ENCODE results near the gene PCDHGB4.
"Not testable (repeated sequence)": the region's sequence is repeated elsewhere in the genome, so short reads cannot be mapped to it uniquely, and the experiment has no call there.

The PCDHGB4 gene

DNA sequence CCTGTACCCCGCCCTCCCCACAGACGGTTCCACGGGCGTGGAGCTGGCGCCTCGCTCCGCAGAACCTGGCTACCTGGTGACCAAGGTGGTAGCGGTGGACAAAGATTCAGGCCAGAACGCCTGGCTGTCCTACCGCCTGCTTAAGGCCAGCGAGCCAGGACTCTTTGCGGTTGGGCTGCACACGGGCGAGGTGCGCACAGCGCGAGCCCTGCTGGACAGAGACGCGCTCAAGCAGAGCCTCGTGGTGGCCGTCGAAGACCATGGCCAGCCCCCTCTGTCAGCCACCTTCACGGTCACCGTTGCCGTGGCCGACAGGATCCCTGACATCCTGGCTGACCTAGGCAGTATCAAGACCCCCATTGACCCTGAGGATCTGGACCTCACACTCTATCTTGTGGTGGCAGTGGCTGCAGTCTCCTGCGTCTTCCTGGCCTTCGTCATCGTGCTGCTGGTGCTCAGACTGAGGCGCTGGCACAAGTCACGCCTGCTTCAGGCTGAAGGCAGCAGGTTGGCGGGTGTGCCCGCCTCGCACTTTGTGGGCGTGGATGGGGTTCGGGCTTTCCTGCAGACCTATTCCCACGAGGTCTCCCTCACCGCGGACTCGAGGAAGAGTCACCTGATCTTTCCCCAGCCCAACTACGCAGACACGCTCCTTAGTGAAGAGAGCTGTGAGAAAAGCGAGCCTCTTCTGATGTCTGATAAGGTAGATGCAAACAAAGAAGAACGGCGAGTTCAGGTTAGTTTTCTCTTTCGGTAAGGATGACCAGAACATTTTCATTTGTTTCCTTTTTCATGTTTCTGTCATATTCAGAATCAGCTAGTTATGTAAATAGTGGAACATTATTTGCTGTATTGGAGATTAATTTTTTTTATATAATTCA lies 21.2 kb upstream of the PCDHGB4 start:
- DNase-seq (ENCODE audit: low read depth in 2 of 3, low spot score in 1 of 3) = no peak

DNA sequence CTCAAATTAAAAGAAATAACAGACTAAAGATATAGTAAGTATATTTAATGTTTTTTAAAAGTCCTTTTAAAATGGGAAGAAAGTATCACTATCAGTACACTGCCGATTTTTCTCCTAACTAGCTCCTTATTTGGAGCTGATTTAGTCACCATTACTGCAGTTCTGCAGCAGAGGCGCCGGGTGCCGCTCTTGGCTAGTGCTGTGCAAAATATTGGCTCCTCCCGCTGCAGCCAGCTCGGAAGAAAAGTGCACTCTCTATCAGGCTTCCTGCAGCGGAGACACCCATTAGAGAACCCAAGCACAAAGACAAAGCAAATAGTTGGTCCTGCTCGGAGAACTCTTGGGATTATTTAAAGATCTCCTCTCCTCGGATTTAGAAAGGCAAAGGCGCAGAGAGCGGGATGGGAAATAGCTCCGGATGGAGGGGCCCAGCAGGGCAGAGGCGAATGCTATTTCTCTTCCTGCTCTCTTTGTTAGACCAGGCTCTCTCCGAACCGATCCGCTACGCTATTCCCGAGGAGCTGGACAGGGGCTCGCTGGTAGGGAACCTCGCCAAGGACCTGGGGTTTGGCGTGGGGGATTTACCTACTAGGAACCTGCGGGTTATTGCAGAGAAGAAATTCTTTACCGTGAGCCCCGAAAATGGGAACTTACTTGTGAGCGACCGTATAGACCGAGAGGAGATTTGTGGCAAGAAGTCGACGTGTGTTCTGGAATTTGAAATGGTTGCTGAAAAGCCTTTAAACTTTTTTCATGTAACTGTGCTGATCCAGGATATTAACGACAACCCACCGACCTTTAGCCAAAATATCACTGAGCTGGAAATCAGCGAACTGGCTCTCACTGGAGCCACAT lies 17.3 kb upstream of the PCDHGB4 start, which contains the start of gene PCDHGB3:
TSS of gene PCDHGB3 (plus strand) at position 249 of the 855 bp plus-strand sequence. CDS start at position 402, 153 bp downstream.
- peak in 1 of 3 donors; percentile 12 for DNase-seq (ENCODE audit: low read depth in 2 of 3, low spot score in 1 of 3)

DNA sequence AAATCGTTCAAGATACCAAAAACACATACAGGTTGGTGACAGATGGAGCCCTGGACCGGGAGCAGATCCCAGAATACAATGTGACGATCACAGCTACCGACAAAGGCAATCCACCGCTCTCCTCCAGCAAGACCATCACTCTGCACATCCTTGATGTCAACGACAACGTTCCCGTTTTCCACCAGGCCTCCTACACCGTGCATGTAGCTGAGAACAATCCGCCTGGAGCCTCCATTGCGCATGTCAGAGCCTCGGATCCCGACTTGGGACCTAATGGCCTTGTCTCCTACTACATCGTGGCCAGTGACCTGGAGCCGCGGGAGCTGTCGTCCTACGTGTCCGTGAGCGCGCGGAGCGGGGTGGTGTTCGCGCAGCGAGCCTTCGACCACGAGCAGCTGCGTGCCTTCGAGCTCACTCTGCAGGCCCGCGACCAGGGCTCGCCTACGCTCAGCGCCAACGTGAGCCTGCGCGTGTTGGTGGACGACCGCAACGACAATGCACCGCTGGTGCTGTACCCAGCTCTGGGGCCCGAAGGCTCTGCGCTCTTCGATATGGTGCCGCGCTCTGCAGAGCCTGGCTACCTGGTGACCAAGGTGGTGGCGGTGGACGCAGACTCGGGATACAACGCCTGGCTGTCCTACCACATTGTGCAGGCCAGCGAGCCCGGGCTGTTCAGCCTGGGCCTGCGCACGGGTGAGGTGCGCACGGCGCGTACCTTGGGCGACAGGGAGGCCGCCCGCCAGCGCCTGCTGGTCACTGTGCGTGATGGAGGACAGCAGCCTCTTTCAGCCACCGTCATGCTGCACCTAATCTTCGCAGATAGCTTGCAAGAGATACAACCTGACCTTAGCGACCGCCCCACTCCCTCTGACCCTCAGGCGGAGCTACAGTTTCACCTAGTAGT lies 15.7 kb upstream of the PCDHGB4 start:
- DNase-seq (ENCODE audit: low read depth in 2 of 3, low spot score in 1 of 3) = no peak

DNA sequence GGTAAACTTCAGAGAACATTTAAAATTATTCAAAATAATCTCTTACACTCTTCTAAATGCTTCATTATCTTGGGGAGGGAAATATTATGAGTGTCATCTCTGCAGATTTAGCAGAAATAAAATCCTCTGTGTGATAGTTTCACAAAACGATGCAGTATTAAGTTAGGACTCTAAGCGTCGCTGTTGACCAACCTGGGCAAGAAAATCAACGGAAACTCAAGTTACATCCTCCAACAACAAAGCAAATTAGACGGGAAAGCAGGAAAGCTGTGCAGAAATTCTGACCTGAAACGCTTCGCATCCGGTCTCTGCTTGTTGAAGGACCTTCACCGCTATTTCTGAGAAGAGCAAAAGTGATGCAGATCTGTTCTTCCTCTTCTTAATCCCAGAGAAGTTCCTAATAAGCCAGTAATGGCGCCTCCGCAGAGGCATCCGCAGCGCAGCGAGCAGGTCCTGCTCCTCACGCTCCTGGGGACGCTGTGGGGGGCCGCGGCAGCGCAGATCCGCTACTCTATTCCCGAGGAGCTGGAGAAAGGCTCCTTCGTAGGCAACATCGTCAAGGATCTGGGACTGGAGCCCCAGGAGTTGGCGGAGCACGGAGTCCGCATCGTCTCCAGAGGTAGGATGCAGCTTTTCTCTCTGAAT lies 13.7 kb upstream of the PCDHGB4 start, which contains the start of gene PCDHGA6:
TSS of gene PCDHGA6 (plus strand) at position 219 of the 645 bp plus-strand sequence. CDS start at position 412, 193 bp downstream.
- no peak for DNase-seq (ENCODE audit: low read depth in 2 of 3, low spot score in 1 of 3)

DNA sequence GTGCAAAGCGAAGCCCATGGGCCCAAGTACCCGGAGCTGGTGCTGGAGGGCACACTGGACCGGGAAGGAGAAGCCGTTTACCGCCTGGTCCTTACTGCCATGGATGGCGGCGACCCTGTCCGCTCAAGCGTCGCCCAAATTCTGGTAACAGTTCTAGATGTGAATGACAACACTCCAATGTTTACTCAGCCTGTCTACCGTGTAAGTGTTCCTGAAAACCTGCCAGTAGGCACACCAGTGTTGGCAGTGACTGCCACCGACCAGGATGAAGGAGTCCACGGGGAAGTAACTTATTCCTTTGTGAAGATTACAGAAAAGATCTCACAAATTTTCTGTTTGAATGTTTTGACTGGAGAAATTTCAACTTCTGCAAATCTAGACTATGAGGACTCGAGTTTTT lies 12.9 kb upstream of the PCDHGB4 start:
- no peak for DNase-seq (ENCODE audit: low read depth in 2 of 3, low spot score in 1 of 3)

DNA sequence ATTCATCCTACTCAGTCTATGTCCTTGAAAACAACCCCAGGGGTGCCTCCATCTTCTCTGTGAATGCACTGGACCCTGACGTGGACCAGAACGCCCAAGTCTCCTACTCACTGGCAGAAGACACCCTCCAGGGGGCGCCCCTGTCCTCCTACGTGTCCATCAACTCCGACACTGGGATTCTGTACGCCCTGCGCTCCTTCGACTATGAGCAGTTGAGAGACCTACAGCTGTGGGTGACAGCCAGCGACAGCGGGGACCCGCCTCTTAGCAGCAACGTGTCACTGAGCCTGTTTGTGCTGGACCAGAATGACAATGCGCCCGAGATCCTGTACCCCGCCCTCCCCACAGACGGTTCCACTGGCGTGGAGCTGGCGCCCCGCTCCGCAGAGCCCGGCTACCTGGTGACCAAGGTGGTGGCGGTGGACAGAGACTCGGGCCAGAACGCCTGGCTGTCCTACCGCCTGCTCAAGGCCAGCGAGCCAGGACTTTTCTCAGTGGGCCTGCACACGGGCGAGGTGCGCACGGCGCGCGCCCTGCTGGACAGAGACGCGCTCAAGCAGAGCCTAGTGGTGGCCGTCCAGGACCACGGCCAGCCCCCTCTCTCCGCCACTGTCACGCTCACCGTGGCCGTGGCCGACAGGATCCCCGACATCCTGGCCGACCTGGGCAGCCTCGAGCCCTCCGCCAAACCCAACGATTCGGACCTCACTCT lies 11.9 kb upstream of the PCDHGB4 start:
- not testable (repeated sequence) for DNase-seq (ENCODE audit: low read depth in 2 of 3, low spot score in 1 of 3)

DNA sequence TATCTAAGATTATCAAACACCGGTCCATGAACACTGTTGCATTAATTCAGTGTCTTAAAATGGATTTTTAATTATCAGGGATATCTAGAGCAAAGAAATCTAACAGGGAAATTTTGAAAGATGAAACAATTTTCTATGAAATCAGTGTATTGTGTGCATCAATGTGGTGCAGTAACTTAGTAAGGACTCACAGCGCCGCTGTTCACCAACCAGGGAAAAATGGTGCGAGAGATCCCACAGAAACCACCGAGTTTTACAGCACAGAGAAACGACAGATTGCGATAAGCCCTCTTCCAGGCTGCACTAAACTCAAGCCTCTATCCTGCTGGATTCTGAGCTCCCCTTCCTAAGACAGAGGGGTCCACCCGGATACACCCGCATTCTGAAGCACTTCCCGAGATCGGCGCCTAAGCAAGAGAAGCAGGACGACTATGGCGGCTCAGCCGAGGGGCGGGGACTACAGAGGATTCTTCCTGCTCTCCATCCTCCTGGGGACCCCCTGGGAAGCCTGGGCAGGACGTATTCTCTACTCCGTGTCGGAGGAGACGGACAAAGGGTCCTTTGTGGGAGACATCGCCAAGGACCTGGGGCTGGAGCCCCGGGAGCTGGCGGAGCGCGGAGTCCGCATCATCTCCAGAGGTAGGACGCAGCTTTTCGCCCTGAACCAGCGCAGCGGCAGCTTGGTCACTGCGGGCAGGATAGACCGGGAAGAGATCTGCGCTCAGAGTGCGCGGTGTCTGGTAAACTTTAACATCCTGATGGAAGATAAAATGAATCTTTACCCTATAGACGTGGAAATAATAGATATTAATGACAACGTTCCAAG lies 4.8 kb upstream of the PCDHGB4 start, which contains the start of gene PCDHGA7:
TSS of gene PCDHGA7 (plus strand) at position 274 of the 826 bp plus-strand sequence. CDS start at position 432, 158 bp downstream.
- no peak for DNase-seq (ENCODE audit: low read depth in 2 of 3, low spot score in 1 of 3)

DNA sequence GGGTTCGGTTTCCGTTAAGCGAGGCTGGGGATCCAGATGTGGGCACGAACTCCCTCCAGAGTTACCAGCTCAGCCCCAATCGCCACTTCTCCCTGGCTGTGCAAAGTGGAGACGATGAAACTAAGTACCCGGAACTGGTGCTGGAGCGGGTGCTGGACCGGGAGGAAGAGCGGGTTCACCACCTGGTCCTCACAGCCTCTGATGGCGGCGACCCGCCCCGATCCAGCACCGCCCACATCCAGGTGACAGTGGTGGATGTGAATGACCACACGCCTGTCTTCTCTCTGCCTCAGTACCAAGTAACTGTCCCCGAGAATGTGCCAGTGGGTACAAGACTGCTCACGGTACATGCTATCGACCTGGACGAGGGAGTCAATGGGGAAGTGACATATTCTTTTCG lies 4.2 kb upstream of the PCDHGB4 start:
- DNase-seq (ENCODE audit: low read depth in 2 of 3, low spot score in 1 of 3) = no peak

DNA sequence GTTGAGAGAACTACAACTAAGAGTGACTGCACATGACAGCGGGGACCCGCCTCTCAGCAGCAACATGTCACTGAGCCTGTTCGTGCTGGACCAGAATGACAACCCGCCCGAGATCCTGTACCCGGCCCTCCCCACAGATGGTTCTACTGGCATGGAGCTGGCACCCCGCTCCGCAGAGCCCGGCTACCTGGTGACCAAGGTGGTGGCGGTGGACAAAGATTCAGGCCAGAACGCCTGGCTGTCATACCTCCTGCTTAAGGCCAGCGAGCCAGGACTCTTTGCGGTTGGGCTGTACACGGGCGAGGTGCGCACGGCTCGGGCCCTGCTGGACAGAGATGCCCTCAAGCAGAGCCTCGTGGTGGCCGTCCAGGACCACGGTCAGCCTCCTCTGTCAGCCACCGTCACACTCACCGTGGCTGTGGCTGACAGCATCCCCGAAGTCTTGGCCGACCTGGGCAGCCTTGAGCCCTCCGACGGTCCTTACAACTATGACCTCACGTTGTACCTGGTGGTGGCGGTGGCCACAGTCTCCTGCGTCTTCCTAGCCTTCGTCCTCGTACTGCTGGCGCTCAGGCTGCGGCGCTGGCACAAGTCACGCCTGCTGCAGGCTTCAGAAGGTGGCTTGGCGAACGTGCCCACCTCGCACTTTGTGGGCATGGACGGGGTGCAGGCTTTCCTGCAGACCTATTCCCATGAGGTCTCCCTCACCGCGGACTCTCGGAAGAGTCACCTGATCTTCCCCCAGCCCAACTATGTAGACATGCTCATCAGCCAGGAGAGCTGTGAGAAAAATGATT lies 2.8 kb upstream of the PCDHGB4 start:
- DNase-seq (ENCODE audit: low read depth in 2 of 3, low spot score in 1 of 3) = no peak

DNA sequence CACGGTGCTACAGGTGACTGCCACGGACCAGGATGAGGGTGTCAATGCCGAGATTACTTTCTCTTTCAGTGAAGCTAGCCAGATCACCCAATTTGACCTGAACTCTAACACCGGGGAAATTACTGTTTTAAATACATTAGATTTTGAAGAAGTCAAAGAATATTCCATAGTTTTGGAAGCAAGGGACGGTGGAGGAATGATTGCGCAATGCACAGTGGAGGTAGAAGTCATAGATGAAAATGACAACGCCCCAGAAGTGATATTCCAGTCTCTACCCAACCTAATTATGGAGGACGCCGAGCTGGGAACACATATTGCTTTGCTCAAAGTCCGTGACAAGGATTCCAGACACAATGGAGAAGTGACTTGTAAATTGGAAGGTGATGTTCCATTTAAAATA lies 1.2 kb downstream of the PCDHGB4 start:
- no peak for DNase-seq (ENCODE audit: low read depth in 2 of 3, low spot score in 1 of 3)

DNA sequence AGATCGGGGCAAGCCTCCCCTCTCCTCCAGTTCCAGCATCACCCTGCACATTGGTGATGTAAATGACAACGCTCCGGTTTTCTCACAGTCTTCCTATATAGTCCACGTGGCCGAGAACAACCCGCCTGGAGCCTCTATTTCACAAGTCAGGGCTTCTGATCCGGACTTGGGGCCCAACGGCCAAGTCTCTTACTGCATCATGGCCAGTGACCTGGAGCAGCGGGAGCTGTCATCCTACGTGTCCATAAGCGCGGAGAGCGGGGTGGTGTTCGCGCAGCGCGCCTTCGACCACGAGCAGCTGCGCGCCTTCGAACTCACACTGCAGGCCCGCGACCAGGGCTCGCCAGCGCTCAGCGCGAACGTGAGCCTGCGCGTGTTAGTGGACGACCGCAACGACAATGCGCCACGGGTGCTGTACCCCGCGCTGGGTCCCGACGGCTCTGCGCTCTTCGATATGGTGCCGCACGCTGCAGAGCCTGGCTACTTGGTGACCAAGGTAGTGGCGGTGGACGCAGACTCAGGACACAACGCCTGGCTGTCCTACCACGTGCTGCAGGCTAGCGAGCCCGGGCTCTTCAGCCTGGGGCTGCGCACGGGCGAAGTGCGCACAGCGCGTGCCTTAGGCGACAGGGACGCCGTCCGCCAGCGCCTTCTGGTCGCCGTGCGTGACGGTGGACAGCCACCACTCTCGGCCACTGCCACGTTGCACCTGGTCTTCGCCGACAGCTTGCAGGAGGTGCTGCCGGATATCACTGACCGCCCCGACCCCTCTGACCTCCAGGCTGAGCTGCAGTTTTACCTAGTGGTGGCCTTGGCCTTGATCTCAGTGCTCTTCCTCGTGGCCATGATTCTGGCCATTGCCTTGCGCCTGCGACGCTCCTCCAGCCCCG lies 1.9 kb downstream of the PCDHGB4 start:
- DNase-seq (ENCODE audit: low read depth in 2 of 3, low spot score in 1 of 3) = no peak

DNA sequence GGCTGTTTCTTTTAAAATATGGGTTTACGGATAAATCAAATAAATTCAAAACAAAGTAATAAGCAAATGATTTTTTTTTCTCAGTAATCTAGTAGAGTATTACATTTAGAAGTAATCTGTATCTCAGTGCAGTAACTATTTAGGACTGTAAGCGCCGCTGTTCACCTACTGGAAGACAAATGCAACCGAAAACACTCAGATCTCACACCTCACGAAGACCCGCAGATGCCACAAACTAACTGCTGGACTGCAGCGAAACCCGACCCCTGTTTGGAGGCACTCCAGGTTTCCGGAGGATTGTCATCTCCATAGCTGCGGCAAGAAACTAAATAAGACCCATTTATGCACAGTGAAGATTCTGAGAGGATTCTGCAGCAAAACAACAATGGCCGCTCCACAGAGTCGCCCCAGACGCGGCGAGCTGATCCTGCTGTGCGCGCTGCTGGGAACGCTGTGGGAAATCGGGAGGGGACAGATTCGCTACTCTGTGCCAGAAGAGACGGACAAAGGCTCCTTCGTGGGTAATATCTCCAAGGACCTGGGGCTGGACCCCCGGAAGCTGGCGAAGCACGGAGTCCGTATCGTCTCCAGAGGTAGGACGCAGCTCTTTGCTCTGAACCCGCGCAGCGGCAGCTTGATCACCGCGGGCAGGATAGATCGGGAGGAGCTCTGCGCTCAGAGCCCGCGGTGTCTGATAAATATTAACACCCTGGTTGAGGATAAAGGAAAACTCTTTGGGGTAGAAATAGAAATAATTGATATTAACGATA lies 5.1 kb downstream of the PCDHGB4 start, which contains the start of gene PCDHGA8:
TSS of gene PCDHGA8 (plus strand) at position 205 of the 770 bp plus-strand sequence. CDS start at position 386, 181 bp downstream.
- no peak for DNase-seq (ENCODE audit: low read depth in 2 of 3, low spot score in 1 of 3)

DNA sequence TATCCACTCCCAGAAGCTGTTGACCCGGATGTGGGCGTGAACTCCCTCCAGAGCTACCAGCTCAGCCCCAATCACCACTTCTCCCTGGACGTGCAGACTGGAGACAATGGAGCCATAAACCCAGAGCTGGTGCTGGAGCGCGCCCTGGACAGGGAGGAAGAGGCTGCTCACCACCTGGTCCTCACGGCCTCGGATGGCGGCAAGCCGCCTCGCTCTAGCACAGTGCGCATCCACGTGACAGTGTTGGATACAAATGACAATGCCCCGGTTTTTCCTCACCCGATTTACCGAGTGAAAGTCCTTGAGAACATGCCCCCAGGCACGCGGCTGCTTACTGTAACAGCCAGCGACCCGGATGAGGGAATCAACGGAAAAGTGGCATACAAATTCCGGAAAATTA lies 5.8 kb downstream of the PCDHGB4 start:
- DNase-seq (ENCODE audit: low read depth in 2 of 3, low spot score in 1 of 3) = no peak

DNA sequence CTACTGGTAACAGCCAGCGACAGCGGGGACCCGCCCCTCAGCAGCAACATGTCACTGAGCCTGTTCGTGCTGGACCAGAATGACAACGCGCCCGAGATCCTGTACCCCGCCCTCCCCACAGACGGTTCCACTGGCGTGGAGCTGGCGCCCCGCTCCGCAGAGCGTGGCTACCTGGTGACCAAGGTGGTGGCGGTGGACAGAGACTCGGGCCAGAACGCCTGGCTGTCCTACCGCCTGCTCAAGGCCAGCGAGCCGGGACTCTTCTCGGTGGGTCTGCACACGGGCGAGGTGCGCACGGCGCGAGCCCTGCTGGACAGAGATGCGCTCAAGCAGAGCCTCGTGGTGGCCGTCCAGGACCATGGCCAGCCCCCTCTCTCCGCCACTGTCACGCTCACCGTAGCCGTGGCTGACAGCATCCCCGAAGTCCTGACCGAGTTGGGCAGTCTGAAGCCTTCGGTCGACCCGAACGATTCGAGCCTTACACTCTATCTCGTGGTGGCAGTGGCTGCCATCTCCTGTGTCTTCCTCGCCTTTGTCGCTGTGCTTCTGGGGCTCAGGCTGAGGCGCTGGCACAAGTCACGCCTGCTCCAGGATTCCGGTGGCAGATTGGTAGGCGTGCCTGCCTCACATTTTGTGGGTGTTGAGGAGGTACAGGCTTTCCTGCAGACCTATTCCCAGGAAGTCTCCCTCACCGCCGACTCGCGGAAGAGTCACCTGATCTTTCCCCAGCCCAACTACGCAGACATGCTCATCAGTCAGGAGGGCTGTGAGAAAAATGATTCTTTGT lies 7.1 kb downstream of the PCDHGB4 start:
- not testable (repeated sequence) for DNase-seq (ENCODE audit: low read depth in 2 of 3, low spot score in 1 of 3)

Data from stimulated activated CD4-positive, alpha-beta T cell treated with anti-CD3 and anti-CD28 coated beads, Interleukin-12 subunit alpha, Interleukin-12 subunit beta, amount 100 ng/mL, for 48 hours (primary cell).